Keratinocyte (primary cell): ENCODE measurements around the gene PCSK2. TPM values are rescaled to one million over a fixed set of nuclear protein-coding genes. Genes with fewer than 3 reads are reported as not detected.

Source experiments
- DNase-seq: peaks from one replicate; pipeline ENCODE4 v3.0.0-alpha.2; 2011; ENCODE audit warnings: low read depth, missing footprints, low spot score
- FAIRE-seq: peaks from 2 replicates; lab custom pipeline; 2011; peaks lifted over from hg19 to GRCh38; lab: Jason Lieb, UNC
- H2AFZ ChIP-seq: 2 replicates; pipeline ENCODE4 v1.6.0; 2012; ENCODE audit warnings: low read length, control low read depth, inconsistent platforms; ENCODE audit not compliant: control insufficient read depth
- H3K27ac ChIP-seq: 2 replicates; pipeline ENCODE4 v1.5.1; 2011; ENCODE audit warnings: low read length; ENCODE audit not compliant: control insufficient read depth, insufficient read depth
- H3K27me3 ChIP-seq: 3 replicates; pipeline ENCODE4 v1.6.0; 2011; ENCODE audit warnings: low read length; ENCODE audit not compliant: control insufficient read depth, insufficient read depth; ENCODE audit errors: extremely low read depth
- H3K36me3 ChIP-seq, 2 experiments: 2 replicates in 1 of 2; 3 replicates in 1 of 2; pipeline ENCODE4 v1.5.1; 2011; ENCODE audit warnings: low read length in 2 of 2, mild to moderate bottlenecking in 1 of 2; ENCODE audit not compliant: control insufficient read depth in 2 of 2, insufficient read depth in 2 of 2; ENCODE audit errors: extremely low read depth in 1 of 2
- H3K4me1 ChIP-seq: 3 replicates; pipeline ENCODE4 v1.5.1; 2011; ENCODE audit warnings: low read length; ENCODE audit not compliant: control insufficient read depth, insufficient read depth; ENCODE audit errors: extremely low read depth
- H3K4me2 ChIP-seq: 3 replicates; pipeline ENCODE4 v1.6.0; 2011; ENCODE audit warnings: low read depth, low read length; ENCODE audit not compliant: control insufficient read depth, insufficient read depth; ENCODE audit errors: extremely low read depth
- H3K4me3 ChIP-seq, 3 experiments: fragments of 200-600 bp in 1 of 3; sonication (generic) in 1 of 3; 2 replicates in 2 of 3; 3 replicates in 1 of 3; pipeline ENCODE4 v1.5.1; 2011 to 2016; ENCODE audit warnings: low read length in 3 of 3, mild to moderate bottlenecking in 3 of 3, control low read depth in 2 of 3, inconsistent platforms in 1 of 3, low read depth in 1 of 3, mixed read lengths in 1 of 3, mixed run types in 1 of 3, moderate library complexity in 1 of 3; ENCODE audit not compliant: control insufficient read depth in 2 of 3, insufficient read depth in 2 of 3; ENCODE audit errors: extremely low read depth in 1 of 3
- H3K79me2 ChIP-seq: 2 replicates; pipeline ENCODE4 v1.6.0; 2012; ENCODE audit warnings: low read length; ENCODE audit not compliant: control insufficient read depth, insufficient read depth
- H3K9ac ChIP-seq: 3 replicates; pipeline ENCODE4 v1.6.0; 2011; ENCODE audit warnings: low read length; ENCODE audit not compliant: control insufficient read depth, insufficient read depth; ENCODE audit errors: extremely low read depth
- H3K9me1 ChIP-seq: 3 replicates; pipeline ENCODE4 v1.6.0; 2011; ENCODE audit warnings: low read length; ENCODE audit not compliant: control insufficient read depth, insufficient read depth; ENCODE audit errors: extremely low read depth
- H3K9me3 ChIP-seq: 2 replicates; pipeline ENCODE4 v1.5.1; 2012; ENCODE audit warnings: low read depth, low read length; ENCODE audit not compliant: control insufficient read depth
- H4K20me1 ChIP-seq: 3 replicates; pipeline ENCODE4 v1.6.0; 2011; ENCODE audit warnings: low read length; ENCODE audit not compliant: control insufficient read depth, insufficient read depth; ENCODE audit errors: extremely low read depth
- EZH2 ChIP-seq: IDR thresholded peaks from one replicate; pipeline ENCODE4 v1.6.1; 2012; ENCODE audit warnings: inconsistent platforms, mild to moderate bottlenecking, low read length, moderate library complexity
- dilution Hi-C: fragments of 300-500 bp; cut with MboI; formaldehyde crosslinking; loops from one replicate; pipeline ENCODE4 v1.7.0; 2020; ENCODE audit warnings: low sequenced_read_pairs; ENCODE audit not compliant: extremely low pct_ligation_motif_present
- polyA plus RNA-seq, 5 experiments: library from polyadenylated mRNA; depleted of rRNA in 3 of 5; stranded (reverse) in 3 of 5; stranded (forward) in 1 of 5; unstranded in 1 of 5; fragments of >200 nt; gene quantifications; 1 replicate in 1 of 5; 2 replicates in 3 of 5; 3 replicates in 1 of 5; pipeline versions ENCODE4 v1.2.1 to v1.2.3, GENCODE V29; 2011 to 2012; ENCODE audit warnings: missing spikeins in 2 of 5, low read depth in 1 of 5, low replicate concordance in 1 of 5
- TF ChIP-seq, protein P1 (sequence below), 3 experiments: IDR thresholded peaks in 1 of 3; conservative IDR thresholded peaks in 1 of 3; optimal IDR thresholded peaks in 1 of 3; 2 replicates in 2 of 3; 3 replicates in 1 of 3; pipeline versions ENCODE3 to v1.5.1; 2011; ENCODE audit warnings: low read length in 3 of 3, mild to moderate bottlenecking in 3 of 3, moderate library complexity in 2 of 3, control low read depth in 1 of 3, inconsistent platforms in 1 of 3; ENCODE audit not compliant: insufficient read depth in 2 of 3; ENCODE audit errors: extremely low read depth in 1 of 3

Gene PCSK2
- polyA plus RNA-seq, 1 donor (not counting 4 experiments of a cell fraction or from before 2014, with no cell fraction given): not detected

DNA sequence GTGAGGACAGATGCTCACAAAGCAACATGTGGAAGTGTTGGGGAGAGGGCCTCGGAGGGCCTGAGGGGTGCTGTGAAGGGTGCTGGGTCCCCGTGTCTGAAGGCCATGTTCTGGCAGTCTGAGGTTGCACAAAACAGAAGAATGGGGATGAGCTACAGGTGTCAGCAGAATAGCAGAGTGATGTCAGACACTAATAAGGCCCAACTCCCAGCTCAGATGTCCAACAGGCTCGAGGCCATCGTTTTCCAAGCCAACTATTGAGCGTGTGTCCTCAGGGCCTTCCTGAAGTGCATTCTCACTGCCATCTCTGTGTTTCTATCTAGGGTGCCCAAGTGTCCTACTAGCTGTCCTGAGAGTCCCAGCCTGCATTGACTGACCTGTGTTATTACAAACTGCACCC is 296.5 kb downstream of the PCSK2 start:
- no peak overlapping the region for H2AFZ ChIP-seq
- no peak overlapping the region for H3K9ac ChIP-seq
- no peaks in the 10 kb centered on the region for H3K9me3 ChIP-seq
- no peaks in the 10 kb centered on the region for H3K79me2 ChIP-seq
- no peaks in the 10 kb centered on the region for H3K9me1 ChIP-seq
- H3K4me2 ChIP-seq: no peak overlapping the region
- peaks cover 6% of the 10 kb centered on the region for H3K4me1 ChIP-seq
- DNase-seq: no peak
- H3K27me3 ChIP-seq: no peaks in the 10 kb centered on the region
- no peaks in the 10 kb centered on the region for H3K36me3 ChIP-seq
- H3K27ac ChIP-seq: no peak overlapping the region
- no peaks in the 10 kb centered on the region for H4K20me1 ChIP-seq
- H3K4me3 ChIP-seq: no peak overlapping the region
- dilution Hi-C loops: no loop called here
- TF ChIP-seq, protein P1, sequence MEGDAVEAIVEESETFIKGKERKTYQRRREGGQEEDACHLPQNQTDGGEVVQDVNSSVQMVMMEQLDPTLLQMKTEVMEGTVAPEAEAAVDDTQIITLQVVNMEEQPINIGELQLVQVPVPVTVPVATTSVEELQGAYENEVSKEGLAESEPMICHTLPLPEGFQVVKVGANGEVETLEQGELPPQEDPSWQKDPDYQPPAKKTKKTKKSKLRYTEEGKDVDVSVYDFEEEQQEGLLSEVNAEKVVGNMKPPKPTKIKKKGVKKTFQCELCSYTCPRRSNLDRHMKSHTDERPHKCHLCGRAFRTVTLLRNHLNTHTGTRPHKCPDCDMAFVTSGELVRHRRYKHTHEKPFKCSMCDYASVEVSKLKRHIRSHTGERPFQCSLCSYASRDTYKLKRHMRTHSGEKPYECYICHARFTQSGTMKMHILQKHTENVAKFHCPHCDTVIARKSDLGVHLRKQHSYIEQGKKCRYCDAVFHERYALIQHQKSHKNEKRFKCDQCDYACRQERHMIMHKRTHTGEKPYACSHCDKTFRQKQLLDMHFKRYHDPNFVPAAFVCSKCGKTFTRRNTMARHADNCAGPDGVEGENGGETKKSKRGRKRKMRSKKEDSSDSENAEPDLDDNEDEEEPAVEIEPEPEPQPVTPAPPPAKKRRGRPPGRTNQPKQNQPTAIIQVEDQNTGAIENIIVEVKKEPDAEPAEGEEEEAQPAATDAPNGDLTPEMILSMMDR (optimal IDR thresholded peaks at IDR 0.05 in 1 of 3, IDR thresholded peaks at IDR 0.05 in 1 of 3, conservative IDR thresholded peaks at IDR 0.05 in 1 of 3; ENCODE audit: extremely low read depth in 1 of 3, insufficient read depth in 2 of 3, low read length in 3 of 3): no peak
- FAIRE-seq: no peak

DNA sequence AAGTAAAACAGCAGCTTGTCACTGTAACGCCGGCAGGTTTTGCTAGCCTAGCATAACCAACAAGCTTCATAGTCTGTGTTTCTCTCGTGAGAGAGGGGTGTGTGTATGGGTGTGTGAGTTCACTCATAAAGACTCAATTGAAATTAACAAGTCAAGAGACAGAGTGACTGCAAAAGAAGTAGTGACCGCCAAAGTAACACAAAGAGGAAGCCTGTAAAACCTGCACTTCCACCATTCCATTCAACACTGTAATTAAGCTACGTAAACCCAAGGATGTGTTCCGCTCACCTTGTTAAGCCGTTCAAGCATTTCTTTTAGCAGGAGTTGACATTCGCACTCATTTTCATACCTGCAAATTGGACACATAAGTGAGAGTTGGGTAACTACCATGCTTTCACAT is 297.7 kb downstream of the PCSK2 start:
- Histone ChIP-seq H4K20me1 (no peaks in the 10 kb centered on the region), H3K27me3 (no peaks in the 10 kb centered on the region), H3K4me3 (no peak overlapping the region), H3K9me1 (no peaks in the 10 kb centered on the region), H3K4me2 (no peak overlapping the region), H3K27ac (no peak overlapping the region), H3K36me3 (no peaks in the 10 kb centered on the region), H3K79me2 (no peaks in the 10 kb centered on the region), H3K9ac (no peak overlapping the region), H3K9me3 (no peaks in the 10 kb centered on the region), H2AFZ (no peak overlapping the region), H3K4me1 (peaks cover 6% of the 10 kb centered on the region)
- TF ChIP-seq EZH2: no peak
- TF ChIP-seq, protein P1 (optimal IDR thresholded peaks at IDR 0.05 in 1 of 3, IDR thresholded peaks at IDR 0.05 in 1 of 3, conservative IDR thresholded peaks at IDR 0.05 in 1 of 3; ENCODE audit: extremely low read depth in 1 of 3, insufficient read depth in 2 of 3, low read length in 3 of 3): no peak
- dilution Hi-C loops: no loop called here
- FAIRE-seq (peak; percentile 26), DNase-seq (no peak)
